Measurements from ENCODE around the gene PSME3IP1.

PSME3IP1 gene

GRCh38 chr16:57223057-57223456 lies 37.2 kb upstream of the PSME3IP1 start:
- H3K9ac ChIP-seq (ENCODE audit: low read length): no peak overlapping the region
- no peak overlapping the region for H3K4me2 ChIP-seq (ENCODE audit: low read length)
- no peaks in the 10 kb centered on the region for H3F3A ChIP-seq (ENCODE audit: insufficient read depth, low read length)
- peaks cover 10% of the 10 kb centered on the region for H3K9me3 ChIP-seq (ENCODE audit: low read length)
- H2AFZ ChIP-seq (ENCODE audit: low read length): no peak overlapping the region
- H4K20me1 ChIP-seq (ENCODE audit: insufficient read depth, low read length): no peaks in the 10 kb centered on the region
- peaks cover 95% of the 10 kb centered on the region for H3K36me3 ChIP-seq (ENCODE audit: insufficient read depth, low read length)
- TF ChIP-seq, protein P1, sequence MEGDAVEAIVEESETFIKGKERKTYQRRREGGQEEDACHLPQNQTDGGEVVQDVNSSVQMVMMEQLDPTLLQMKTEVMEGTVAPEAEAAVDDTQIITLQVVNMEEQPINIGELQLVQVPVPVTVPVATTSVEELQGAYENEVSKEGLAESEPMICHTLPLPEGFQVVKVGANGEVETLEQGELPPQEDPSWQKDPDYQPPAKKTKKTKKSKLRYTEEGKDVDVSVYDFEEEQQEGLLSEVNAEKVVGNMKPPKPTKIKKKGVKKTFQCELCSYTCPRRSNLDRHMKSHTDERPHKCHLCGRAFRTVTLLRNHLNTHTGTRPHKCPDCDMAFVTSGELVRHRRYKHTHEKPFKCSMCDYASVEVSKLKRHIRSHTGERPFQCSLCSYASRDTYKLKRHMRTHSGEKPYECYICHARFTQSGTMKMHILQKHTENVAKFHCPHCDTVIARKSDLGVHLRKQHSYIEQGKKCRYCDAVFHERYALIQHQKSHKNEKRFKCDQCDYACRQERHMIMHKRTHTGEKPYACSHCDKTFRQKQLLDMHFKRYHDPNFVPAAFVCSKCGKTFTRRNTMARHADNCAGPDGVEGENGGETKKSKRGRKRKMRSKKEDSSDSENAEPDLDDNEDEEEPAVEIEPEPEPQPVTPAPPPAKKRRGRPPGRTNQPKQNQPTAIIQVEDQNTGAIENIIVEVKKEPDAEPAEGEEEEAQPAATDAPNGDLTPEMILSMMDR (IDR thresholded peaks at IDR 0.05; ENCODE audit: low read length): no peak
- H3K79me2 ChIP-seq (ENCODE audit: insufficient read depth, low read length): no peaks in the 10 kb centered on the region
- H3K27ac ChIP-seq (ENCODE audit: low read depth, low read length, poor library complexity, severe bottlenecking): no peak overlapping the region
- H3K4me3 ChIP-seq (ENCODE audit: low read depth, low read length, poor library complexity, severe bottlenecking): no peak overlapping the region
- no peaks in the 10 kb centered on the region for H3K4me1 ChIP-seq (ENCODE audit: insufficient read depth, low read length, severe bottlenecking)
- H3K27me3 ChIP-seq (ENCODE audit: insufficient read depth, low read length): no peaks in the 10 kb centered on the region
- H3K9me2 ChIP-seq (ENCODE audit: low read depth, low read length): no peaks in the 10 kb centered on the region

DNA sequence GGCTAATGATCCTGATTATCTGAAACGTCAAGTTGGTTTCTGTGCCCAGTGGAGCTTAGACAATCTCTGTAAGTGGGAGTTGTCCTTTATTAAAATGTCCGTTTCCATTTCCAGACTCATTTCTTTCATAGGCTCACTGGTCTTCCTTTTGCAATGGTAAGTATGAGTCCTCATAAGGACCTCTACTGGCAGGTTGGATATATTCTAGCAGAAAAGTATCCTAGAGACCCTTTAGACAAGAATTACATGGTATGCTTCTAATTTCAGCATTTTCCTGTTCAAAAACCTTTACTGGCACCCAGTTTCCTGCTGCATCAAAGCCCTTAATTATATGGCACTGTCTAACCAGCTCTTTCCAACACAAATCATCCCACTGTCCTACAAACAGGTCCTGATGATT lies 31.1 kb upstream of the PSME3IP1 start:
- no peaks in the 10 kb centered on the region for H3F3A ChIP-seq (ENCODE audit: insufficient read depth, low read length)
- H3K27me3 ChIP-seq (ENCODE audit: insufficient read depth, low read length): no peaks in the 10 kb centered on the region
- no peaks in the 10 kb centered on the region for H4K20me1 ChIP-seq (ENCODE audit: insufficient read depth, low read length)
- no peak overlapping the region for H3K9ac ChIP-seq (ENCODE audit: low read length)
- H3K9me3 ChIP-seq (ENCODE audit: low read length): peaks cover 47% of the 10 kb centered on the region
- H3K4me1 ChIP-seq (ENCODE audit: insufficient read depth, low read length, severe bottlenecking): no peaks in the 10 kb centered on the region
- no peaks in the 10 kb centered on the region for H3K9me2 ChIP-seq (ENCODE audit: low read depth, low read length)
- no peak overlapping the region for H2AFZ ChIP-seq (ENCODE audit: low read length)
- no peaks in the 10 kb centered on the region for H3K79me2 ChIP-seq (ENCODE audit: insufficient read depth, low read length)
- H3K4me2 ChIP-seq (ENCODE audit: low read length): no peak overlapping the region
- TF ChIP-seq EZH2 (IDR thresholded peaks at IDR 0.05; ENCODE audit: borderline replicate concordance, low read length): no peak
- TF ChIP-seq, protein P1 (IDR thresholded peaks at IDR 0.05; ENCODE audit: low read length): no peak
- peaks cover 98% of the 10 kb centered on the region for H3K36me3 ChIP-seq (ENCODE audit: insufficient read depth, low read length)
- no peak overlapping the region for H3K27ac ChIP-seq (ENCODE audit: low read depth, low read length, poor library complexity, severe bottlenecking)
- H3K4me3 ChIP-seq (ENCODE audit: low read depth, low read length, poor library complexity, severe bottlenecking): no peak overlapping the region

- H4K20me1 ChIP-seq (ENCODE audit: insufficient read depth, low read length): no peaks in the 10 kb centered on the region
- H3K36me3 ChIP-seq (ENCODE audit: insufficient read depth, low read length): peaks cover 95% of the 10 kb centered on the region
- no peaks in the 10 kb centered on the region for H3K9me2 ChIP-seq (ENCODE audit: low read depth, low read length)
- TF ChIP-seq, protein P1 (IDR thresholded peaks at IDR 0.05; ENCODE audit: low read length): no peak
- no peak for TF ChIP-seq EZH2 (IDR thresholded peaks at IDR 0.05; ENCODE audit: borderline replicate concordance, low read length)
- no peaks in the 10 kb centered on the region for H3K79me2 ChIP-seq (ENCODE audit: insufficient read depth, low read length)
- no peak overlapping the region for H3K9ac ChIP-seq (ENCODE audit: low read length)
- H3F3A ChIP-seq (ENCODE audit: insufficient read depth, low read length): no peaks in the 10 kb centered on the region
- H3K9me3 ChIP-seq (ENCODE audit: low read length): peaks cover 38% of the 10 kb centered on the region
- H3K27me3 ChIP-seq (ENCODE audit: insufficient read depth, low read length): no peaks in the 10 kb centered on the region
- H3K4me2 ChIP-seq (ENCODE audit: low read length): no peak overlapping the region
- no peak overlapping the region for H3K27ac ChIP-seq (ENCODE audit: low read depth, low read length, poor library complexity, severe bottlenecking)
- H2AFZ ChIP-seq (ENCODE audit: low read length): no peak overlapping the region
- H3K4me3 ChIP-seq (ENCODE audit: low read depth, low read length, poor library complexity, severe bottlenecking): no peak overlapping the region
- H3K4me1 ChIP-seq (ENCODE audit: insufficient read depth, low read length, severe bottlenecking): no peaks in the 10 kb centered on the region
Observed at GRCh38 chr16:57213462-57213861, 27.6 kb upstream of the PSME3IP1 start.

All from OCI-LY1 (cell line).